NB4 (cell line): Measurements from ENCODE around the gene CPNE9.

ENCODE experiments used
- POLR2A ChIP-seq: IDR thresholded peaks from 2 replicates; pipeline ENCODE4 v1.6.1; 2011; ENCODE audit warnings: mild to moderate bottlenecking; ENCODE audit not compliant: insufficient read length; ENCODE audit errors: extremely low read depth
- TF ChIP-seq, protein P1 (sequence below): IDR thresholded peaks from one replicate; pipeline ENCODE4 v1.5.1; 2012; ENCODE audit warnings: low read depth, low read length

DNA sequence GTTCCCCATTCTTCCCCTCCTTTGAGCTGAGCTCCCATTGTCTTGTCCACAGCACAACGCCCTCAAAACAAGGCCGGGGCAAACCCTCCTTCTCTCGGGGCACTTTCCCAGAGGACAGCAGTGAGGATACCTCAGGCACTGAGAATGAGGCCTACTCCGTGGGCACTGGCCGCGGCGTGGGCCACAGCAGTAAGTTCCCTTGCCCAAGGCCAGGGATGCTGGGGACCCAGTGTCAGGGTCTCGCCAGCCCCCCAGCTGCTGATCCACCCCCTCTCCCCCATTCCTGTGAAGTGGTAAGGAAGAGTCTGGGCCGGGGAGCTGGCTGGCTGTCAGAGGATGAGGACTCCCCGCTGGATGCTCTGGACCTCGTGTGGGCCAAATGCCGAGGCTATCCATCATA lies 41.9 kb downstream of the CPNE9 start:
- TF ChIP-seq, protein P1, sequence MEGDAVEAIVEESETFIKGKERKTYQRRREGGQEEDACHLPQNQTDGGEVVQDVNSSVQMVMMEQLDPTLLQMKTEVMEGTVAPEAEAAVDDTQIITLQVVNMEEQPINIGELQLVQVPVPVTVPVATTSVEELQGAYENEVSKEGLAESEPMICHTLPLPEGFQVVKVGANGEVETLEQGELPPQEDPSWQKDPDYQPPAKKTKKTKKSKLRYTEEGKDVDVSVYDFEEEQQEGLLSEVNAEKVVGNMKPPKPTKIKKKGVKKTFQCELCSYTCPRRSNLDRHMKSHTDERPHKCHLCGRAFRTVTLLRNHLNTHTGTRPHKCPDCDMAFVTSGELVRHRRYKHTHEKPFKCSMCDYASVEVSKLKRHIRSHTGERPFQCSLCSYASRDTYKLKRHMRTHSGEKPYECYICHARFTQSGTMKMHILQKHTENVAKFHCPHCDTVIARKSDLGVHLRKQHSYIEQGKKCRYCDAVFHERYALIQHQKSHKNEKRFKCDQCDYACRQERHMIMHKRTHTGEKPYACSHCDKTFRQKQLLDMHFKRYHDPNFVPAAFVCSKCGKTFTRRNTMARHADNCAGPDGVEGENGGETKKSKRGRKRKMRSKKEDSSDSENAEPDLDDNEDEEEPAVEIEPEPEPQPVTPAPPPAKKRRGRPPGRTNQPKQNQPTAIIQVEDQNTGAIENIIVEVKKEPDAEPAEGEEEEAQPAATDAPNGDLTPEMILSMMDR, result no peak
- no peak for TF ChIP-seq POLR2A
